ENCODE data around the gene TLE2.

TLE2 gene

DNA sequence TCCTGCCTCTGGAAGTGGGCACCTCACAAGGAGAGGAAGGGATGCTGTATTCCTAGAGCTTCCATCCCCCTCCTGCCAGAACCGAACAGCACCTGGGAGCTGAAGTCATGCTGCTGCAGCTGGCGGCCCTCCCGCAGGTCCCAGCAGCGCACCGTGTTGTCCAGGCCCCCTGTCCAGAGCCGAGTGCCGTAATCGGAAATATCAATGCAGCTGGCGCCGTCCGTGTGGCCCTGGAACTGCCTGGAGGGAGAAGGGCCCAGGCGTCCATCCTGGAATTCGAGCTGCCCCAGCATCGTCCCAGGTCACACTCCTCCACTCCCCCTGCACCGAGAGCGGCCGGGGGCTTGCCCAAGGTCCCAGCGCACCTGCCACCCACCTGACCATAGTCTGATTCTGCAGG lies 23.7 kb downstream of the TLE2 start:
- no peak overlapping the region for H3K4me3 ChIP-seq (ENCODE audit: control insufficient read depth, low read depth, low read length)
- DNase-seq (ENCODE audit: low read depth), result no peak
- TF ChIP-seq, protein P1, sequence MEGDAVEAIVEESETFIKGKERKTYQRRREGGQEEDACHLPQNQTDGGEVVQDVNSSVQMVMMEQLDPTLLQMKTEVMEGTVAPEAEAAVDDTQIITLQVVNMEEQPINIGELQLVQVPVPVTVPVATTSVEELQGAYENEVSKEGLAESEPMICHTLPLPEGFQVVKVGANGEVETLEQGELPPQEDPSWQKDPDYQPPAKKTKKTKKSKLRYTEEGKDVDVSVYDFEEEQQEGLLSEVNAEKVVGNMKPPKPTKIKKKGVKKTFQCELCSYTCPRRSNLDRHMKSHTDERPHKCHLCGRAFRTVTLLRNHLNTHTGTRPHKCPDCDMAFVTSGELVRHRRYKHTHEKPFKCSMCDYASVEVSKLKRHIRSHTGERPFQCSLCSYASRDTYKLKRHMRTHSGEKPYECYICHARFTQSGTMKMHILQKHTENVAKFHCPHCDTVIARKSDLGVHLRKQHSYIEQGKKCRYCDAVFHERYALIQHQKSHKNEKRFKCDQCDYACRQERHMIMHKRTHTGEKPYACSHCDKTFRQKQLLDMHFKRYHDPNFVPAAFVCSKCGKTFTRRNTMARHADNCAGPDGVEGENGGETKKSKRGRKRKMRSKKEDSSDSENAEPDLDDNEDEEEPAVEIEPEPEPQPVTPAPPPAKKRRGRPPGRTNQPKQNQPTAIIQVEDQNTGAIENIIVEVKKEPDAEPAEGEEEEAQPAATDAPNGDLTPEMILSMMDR (IDR thresholded peaks at IDR 0.05; ENCODE audit: control insufficient read depth, insufficient read depth, low read depth, low read length, missing control alignments), result no peak

- DNase-seq (ENCODE audit: low read depth), result no peak
- TF ChIP-seq, protein P1 (IDR thresholded peaks at IDR 0.05; ENCODE audit: control insufficient read depth, insufficient read depth, low read depth, low read length, missing control alignments), result no peak
- H3K4me3 ChIP-seq (ENCODE audit: control insufficient read depth, low read depth, low read length), result no peak overlapping the region
Measured at GRCh38 chr19:3004522-3004921, 24.6 kb downstream of the TLE2 start.

DNA sequence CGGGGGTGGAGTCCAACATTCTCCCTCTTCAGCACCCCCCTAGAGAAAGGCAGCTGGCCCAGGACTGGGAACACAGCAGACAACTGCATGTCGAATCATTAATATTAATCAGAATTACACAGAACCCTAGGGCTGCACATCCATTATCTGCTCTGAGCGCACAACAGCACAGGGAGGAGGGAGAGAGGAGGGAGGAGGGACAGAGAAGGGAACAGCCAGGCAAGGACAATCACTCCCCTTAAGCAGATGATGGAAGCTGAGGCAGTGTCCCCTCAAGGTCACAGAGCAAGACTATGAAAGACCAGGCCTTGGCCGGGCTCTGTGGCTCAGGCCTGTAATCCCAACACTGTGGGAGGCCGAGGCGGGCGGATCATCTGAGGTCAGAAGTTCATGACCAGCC lies 26.0 kb downstream of the TLE2 start:
- DNase-seq (ENCODE audit: low read depth), result no peak
- TF ChIP-seq, protein P1 (IDR thresholded peaks at IDR 0.05; ENCODE audit: control insufficient read depth, insufficient read depth, low read depth, low read length, missing control alignments), result no peak
- H3K4me3 ChIP-seq (ENCODE audit: control insufficient read depth, low read depth, low read length), result no peak overlapping the region

GRCh38 chr19:3001235-3001800 lies 27.8 kb downstream of the TLE2 start:
- DNase-seq (ENCODE audit: low read depth), result no peak
- TF ChIP-seq, protein P1 (IDR thresholded peaks at IDR 0.05; ENCODE audit: control insufficient read depth, insufficient read depth, low read depth, low read length, missing control alignments), result no peak
- H3K4me3 ChIP-seq (ENCODE audit: control insufficient read depth, low read depth, low read length), result no peak overlapping the region

GRCh38 chr19:2998642-2999041 lies 30.4 kb downstream of the TLE2 start:
- TF ChIP-seq, protein P1 (IDR thresholded peaks at IDR 0.05; ENCODE audit: control insufficient read depth, insufficient read depth, low read depth, low read length, missing control alignments), result no peak
- no peak overlapping the region for H3K4me3 ChIP-seq (ENCODE audit: control insufficient read depth, low read depth, low read length)
- DNase-seq (ENCODE audit: low read depth), result no peak

DNA sequence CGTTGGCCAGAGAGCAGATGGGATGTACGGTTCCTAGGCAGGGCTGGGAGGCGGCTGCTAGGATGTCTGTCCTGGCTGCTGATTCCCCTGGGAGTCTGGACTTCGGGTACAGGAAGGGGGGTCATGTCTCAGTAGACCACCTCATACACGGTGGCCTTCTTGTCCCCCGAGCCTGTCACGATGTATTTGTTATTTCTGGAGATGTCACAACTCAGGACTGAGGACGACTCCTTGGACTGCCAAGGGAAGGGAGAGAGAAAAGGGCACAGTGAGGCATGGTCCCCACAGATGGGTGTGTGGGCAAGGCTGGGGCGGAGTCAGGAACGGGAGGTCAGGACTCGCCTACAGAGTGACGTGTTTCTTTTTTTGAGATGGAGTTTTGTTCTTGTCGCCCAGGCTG lies 31.4 kb downstream of the TLE2 start:
- no peak overlapping the region for H3K4me3 ChIP-seq (ENCODE audit: control insufficient read depth, low read depth, low read length)
- no peak for DNase-seq (ENCODE audit: low read depth)
- TF ChIP-seq, protein P1 (IDR thresholded peaks at IDR 0.05; ENCODE audit: control insufficient read depth, insufficient read depth, low read depth, low read length, missing control alignments), result no peak
